Keratinocyte (primary cell): Measurements from ENCODE around the gene CC2D1B. TPM values are rescaled to one million over a fixed set of nuclear protein-coding genes. Genes with fewer than 3 reads are reported as not detected.

Experiments used
- DNase-seq: peaks from one replicate; pipeline ENCODE4 v3.0.0-alpha.2; 2011; ENCODE audit warnings: low read depth, missing footprints, low spot score
- FAIRE-seq: peaks from 2 replicates; lab custom pipeline; 2011; peaks lifted over from hg19 to GRCh38; lab: Jason Lieb, UNC
- H2AFZ ChIP-seq: 2 replicates; pipeline ENCODE4 v1.6.0; 2012; ENCODE audit warnings: low read length, control low read depth, inconsistent platforms; ENCODE audit not compliant: control insufficient read depth
- H3K27ac ChIP-seq: 2 replicates; pipeline ENCODE4 v1.5.1; 2011; ENCODE audit warnings: low read length; ENCODE audit not compliant: control insufficient read depth, insufficient read depth
- H3K27me3 ChIP-seq: 3 replicates; pipeline ENCODE4 v1.6.0; 2011; ENCODE audit warnings: low read length; ENCODE audit not compliant: control insufficient read depth, insufficient read depth; ENCODE audit errors: extremely low read depth
- H3K36me3 ChIP-seq, 2 experiments: 2 replicates in 1 of 2; 3 replicates in 1 of 2; pipeline ENCODE4 v1.5.1; 2011; ENCODE audit warnings: low read length in 2 of 2, mild to moderate bottlenecking in 1 of 2; ENCODE audit not compliant: control insufficient read depth in 2 of 2, insufficient read depth in 2 of 2; ENCODE audit errors: extremely low read depth in 1 of 2
- H3K4me1 ChIP-seq: 3 replicates; pipeline ENCODE4 v1.5.1; 2011; ENCODE audit warnings: low read length; ENCODE audit not compliant: control insufficient read depth, insufficient read depth; ENCODE audit errors: extremely low read depth
- H3K4me2 ChIP-seq: 3 replicates; pipeline ENCODE4 v1.6.0; 2011; ENCODE audit warnings: low read depth, low read length; ENCODE audit not compliant: control insufficient read depth, insufficient read depth; ENCODE audit errors: extremely low read depth
- H3K4me3 ChIP-seq, 3 experiments: fragments of 200-600 bp in 1 of 3; sonication (generic) in 1 of 3; 2 replicates in 2 of 3; 3 replicates in 1 of 3; pipeline ENCODE4 v1.5.1; 2011 to 2016; ENCODE audit warnings: low read length in 3 of 3, mild to moderate bottlenecking in 3 of 3, control low read depth in 2 of 3, inconsistent platforms in 1 of 3, low read depth in 1 of 3, mixed read lengths in 1 of 3, mixed run types in 1 of 3, moderate library complexity in 1 of 3; ENCODE audit not compliant: control insufficient read depth in 2 of 3, insufficient read depth in 2 of 3; ENCODE audit errors: extremely low read depth in 1 of 3
- H3K79me2 ChIP-seq: 2 replicates; pipeline ENCODE4 v1.6.0; 2012; ENCODE audit warnings: low read length; ENCODE audit not compliant: control insufficient read depth, insufficient read depth
- H3K9ac ChIP-seq: 3 replicates; pipeline ENCODE4 v1.6.0; 2011; ENCODE audit warnings: low read length; ENCODE audit not compliant: control insufficient read depth, insufficient read depth; ENCODE audit errors: extremely low read depth
- H3K9me1 ChIP-seq: 3 replicates; pipeline ENCODE4 v1.6.0; 2011; ENCODE audit warnings: low read length; ENCODE audit not compliant: control insufficient read depth, insufficient read depth; ENCODE audit errors: extremely low read depth
- H3K9me3 ChIP-seq: 2 replicates; pipeline ENCODE4 v1.5.1; 2012; ENCODE audit warnings: low read depth, low read length; ENCODE audit not compliant: control insufficient read depth
- H4K20me1 ChIP-seq: 3 replicates; pipeline ENCODE4 v1.6.0; 2011; ENCODE audit warnings: low read length; ENCODE audit not compliant: control insufficient read depth, insufficient read depth; ENCODE audit errors: extremely low read depth
- CTCF ChIP-seq, 3 experiments: IDR thresholded peaks in 1 of 3; conservative IDR thresholded peaks in 1 of 3; optimal IDR thresholded peaks in 1 of 3; 2 replicates in 2 of 3; 3 replicates in 1 of 3; pipeline versions ENCODE3 to v1.5.1; 2011; ENCODE audit warnings: low read length in 3 of 3, mild to moderate bottlenecking in 3 of 3, moderate library complexity in 2 of 3, control low read depth in 1 of 3, inconsistent platforms in 1 of 3; ENCODE audit not compliant: insufficient read depth in 2 of 3; ENCODE audit errors: extremely low read depth in 1 of 3
- EZH2 ChIP-seq: IDR thresholded peaks from one replicate; pipeline ENCODE4 v1.6.1; 2012; ENCODE audit warnings: inconsistent platforms, mild to moderate bottlenecking, low read length, moderate library complexity
- dilution Hi-C: fragments of 300-500 bp; cut with MboI; formaldehyde crosslinking; loops from one replicate; pipeline ENCODE4 v1.7.0; 2020; ENCODE audit warnings: low sequenced_read_pairs; ENCODE audit not compliant: extremely low pct_ligation_motif_present
- polyA plus RNA-seq, 5 experiments: library from polyadenylated mRNA; depleted of rRNA in 3 of 5; stranded (reverse) in 3 of 5; stranded (forward) in 1 of 5; unstranded in 1 of 5; fragments of >200 nt; gene quantifications; 1 replicate in 1 of 5; 2 replicates in 3 of 5; 3 replicates in 1 of 5; pipeline versions ENCODE4 v1.2.1 to v1.2.3, GENCODE V29; 2011 to 2012; ENCODE audit warnings: missing spikeins in 2 of 5, low read depth in 1 of 5, low replicate concordance in 1 of 5

Gene CC2D1B
- polyA plus RNA-seq, 1 donor (not counting 4 experiments of a cell fraction or from before 2014, with no cell fraction given) = 12.5 TPM

DNA sequence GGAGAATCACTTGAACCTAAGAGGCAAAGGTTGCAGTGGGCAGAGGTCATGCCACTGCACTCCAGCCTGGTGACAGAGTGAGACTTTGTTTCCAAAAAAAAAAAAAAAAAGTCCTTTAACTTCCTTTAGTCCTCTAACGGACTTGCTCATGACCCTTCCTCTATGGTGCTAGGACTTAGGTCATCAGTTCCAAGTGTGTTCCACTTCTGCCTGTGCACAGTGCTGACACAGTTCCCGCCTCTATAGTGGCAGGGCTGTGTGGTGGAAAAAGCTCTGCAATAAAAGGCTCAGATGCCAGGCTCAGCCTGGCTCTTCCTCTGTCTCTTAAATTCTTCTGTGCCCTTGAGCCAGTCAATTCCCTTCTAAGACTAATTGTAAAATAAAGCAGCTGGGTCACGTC lies 22.0 kb downstream of the CC2D1B start:
- no peaks in the 10 kb centered on the region for H3K4me1 ChIP-seq
- FAIRE-seq (no peak), DNase-seq (no peak)
- no peaks in the 10 kb centered on the region for H3K79me2 ChIP-seq
- H3K36me3 ChIP-seq = peaks cover 0 to 14% of the 10 kb centered on the region in 2 experiments
- H3K27ac ChIP-seq = no peak overlapping the region
- H3K9me1 ChIP-seq = no peaks in the 10 kb centered on the region
- H2AFZ ChIP-seq = no peak overlapping the region
- H3K9ac ChIP-seq = no peak overlapping the region
- no peaks in the 10 kb centered on the region for H3K27me3 ChIP-seq
- H4K20me1 ChIP-seq = no peaks in the 10 kb centered on the region
- no peak overlapping the region for H3K4me3 ChIP-seq
- dilution Hi-C loops = no loop called here
- no peak overlapping the region for H3K4me2 ChIP-seq
- TF ChIP-seq CTCF (optimal IDR thresholded peaks at IDR 0.05 in 1 of 3, IDR thresholded peaks at IDR 0.05 in 1 of 3, conservative IDR thresholded peaks at IDR 0.05 in 1 of 3; ENCODE audit: extremely low read depth in 1 of 3, insufficient read depth in 2 of 3, low read length in 3 of 3) (no peak), EZH2 (no peak)
- H3K9me3 ChIP-seq = no peaks in the 10 kb centered on the region

DNA sequence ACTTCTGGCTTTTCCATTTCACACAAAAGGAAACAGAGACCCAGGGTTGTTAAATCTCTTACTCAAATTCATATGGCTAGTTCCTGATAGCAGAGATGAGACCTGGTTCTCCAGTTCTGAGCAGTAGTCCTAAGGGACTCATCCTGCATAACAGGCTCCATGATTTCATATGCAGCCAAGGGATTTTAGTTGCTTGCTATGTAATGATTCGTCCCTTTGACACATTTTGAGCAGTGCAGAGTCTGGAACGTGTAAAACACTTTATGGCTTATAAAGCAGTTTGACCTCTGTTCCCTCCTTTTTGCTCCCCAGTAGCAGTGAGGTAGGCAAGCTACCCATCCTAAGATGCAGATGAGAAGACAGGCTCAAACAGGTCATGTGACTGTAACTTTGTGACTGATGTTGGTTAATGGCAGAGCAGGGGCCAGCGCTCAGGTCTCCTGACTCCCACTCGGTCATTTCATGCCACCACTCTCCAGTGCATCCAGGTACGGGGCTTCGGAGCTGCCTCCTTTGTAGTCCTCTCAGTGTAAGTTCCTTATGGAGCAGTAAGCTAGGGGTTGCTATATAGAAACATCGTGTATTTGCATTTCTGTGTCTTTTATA lies 24.2 kb downstream of the CC2D1B start:
- dilution Hi-C loops = no loop called here
- DNase-seq (no peak), FAIRE-seq (no peak)
- Histone ChIP-seq H3K4me2 (no peak overlapping the region), H3K79me2 (no peaks in the 10 kb centered on the region), H2AFZ (no peak overlapping the region), H3K9me1 (no peaks in the 10 kb centered on the region), H3K27ac (no peak overlapping the region), H3K9ac (no peak overlapping the region), H3K36me3 (peaks cover 7 to 19% of the 10 kb centered on the region in 2 experiments), H3K27me3 (no peaks in the 10 kb centered on the region), H3K9me3 (no peaks in the 10 kb centered on the region), H3K4me3 (no peak overlapping the region), H3K4me1 (no peaks in the 10 kb centered on the region), H4K20me1 (no peaks in the 10 kb centered on the region)
- TF ChIP-seq CTCF (optimal IDR thresholded peaks at IDR 0.05 in 1 of 3, IDR thresholded peaks at IDR 0.05 in 1 of 3, conservative IDR thresholded peaks at IDR 0.05 in 1 of 3; ENCODE audit: extremely low read depth in 1 of 3, insufficient read depth in 2 of 3, low read length in 3 of 3) (no peak), EZH2 (no peak)
